GM10266 (cell line): Measurements from ENCODE around the gene RRP15.
"Not testable (repeated sequence)": the region's sequence is repeated elsewhere in the genome, so short reads cannot be mapped to it uniquely, and the experiment has no call there.

Source experiments
- DNase-seq: peaks from one replicate; pipeline ENCODE4 v3.0.0; 2012; ENCODE audit errors: extremely low spot score
- TF ChIP-seq, protein P1 (sequence below): IDR thresholded peaks from 2 replicates; pipeline ENCODE4 v1.5.1; 2012; ENCODE audit warnings: mild to moderate bottlenecking, low read depth; ENCODE audit not compliant: control insufficient read depth, insufficient read depth; ENCODE audit errors: missing control alignments

Gene RRP15

DNA sequence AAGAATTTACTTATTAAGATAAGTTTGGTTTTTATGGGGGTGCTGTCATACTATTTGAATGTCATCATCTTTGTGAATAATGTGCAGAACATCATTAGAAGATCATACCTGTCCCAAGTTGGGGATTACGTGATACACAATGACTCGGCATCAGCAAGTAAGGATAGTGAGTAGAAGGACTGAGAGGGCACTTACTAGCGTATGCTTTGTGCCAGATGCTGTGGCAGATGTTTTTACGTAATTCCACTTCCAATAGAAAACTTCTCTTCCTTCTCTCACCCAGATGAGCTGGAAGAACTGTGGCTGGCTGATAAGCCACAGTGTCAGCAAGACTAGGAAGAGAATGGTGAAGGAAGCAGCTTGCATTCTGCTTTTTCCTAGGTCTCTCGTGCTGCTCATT, 32.0 kb downstream of the RRP15 start:
- no peak for DNase-seq
- TF ChIP-seq, protein P1, sequence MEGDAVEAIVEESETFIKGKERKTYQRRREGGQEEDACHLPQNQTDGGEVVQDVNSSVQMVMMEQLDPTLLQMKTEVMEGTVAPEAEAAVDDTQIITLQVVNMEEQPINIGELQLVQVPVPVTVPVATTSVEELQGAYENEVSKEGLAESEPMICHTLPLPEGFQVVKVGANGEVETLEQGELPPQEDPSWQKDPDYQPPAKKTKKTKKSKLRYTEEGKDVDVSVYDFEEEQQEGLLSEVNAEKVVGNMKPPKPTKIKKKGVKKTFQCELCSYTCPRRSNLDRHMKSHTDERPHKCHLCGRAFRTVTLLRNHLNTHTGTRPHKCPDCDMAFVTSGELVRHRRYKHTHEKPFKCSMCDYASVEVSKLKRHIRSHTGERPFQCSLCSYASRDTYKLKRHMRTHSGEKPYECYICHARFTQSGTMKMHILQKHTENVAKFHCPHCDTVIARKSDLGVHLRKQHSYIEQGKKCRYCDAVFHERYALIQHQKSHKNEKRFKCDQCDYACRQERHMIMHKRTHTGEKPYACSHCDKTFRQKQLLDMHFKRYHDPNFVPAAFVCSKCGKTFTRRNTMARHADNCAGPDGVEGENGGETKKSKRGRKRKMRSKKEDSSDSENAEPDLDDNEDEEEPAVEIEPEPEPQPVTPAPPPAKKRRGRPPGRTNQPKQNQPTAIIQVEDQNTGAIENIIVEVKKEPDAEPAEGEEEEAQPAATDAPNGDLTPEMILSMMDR, result no peak

DNA sequence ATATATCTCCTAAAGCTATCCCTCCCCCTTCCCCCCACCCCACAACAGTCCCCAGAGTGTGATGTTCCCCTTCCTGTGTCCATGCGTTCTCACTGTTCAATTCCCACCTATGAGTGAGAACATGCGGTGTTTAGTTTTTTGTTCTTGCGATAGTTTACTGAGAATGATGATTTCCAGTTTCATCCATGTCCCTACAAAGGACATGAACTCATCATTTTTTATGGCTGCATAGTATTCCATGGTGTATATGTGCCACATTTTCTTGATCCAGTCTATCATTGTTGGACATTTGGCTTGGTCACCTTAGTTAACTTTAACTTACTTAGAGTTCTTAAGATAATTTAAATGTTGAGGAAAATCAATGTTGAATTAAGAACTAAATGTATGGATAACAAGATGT, 35.1 kb downstream of the RRP15 start:
- DNase-seq, result not testable (repeated sequence)

DNA sequence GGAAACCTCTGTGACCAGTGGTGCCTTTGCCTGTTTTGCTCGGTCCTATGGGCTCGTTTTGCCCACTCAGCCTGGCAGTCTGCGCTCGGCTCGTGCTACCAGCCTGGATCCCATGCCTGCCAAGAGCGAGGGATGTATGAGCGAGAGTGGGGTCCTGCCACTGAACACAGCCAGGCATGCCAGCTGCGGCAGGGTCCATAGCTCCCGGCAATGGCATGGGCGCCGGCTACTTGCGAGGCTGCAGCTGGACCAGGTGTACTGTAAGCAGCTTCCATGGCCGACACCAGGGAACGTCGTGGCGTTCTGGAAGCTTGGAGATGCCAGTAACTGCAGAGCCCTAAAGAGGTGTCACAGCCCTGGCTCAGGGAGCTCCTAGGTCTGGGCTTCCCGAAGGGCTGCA, 37.7 kb downstream of the RRP15 start:
- no peak for DNase-seq
- TF ChIP-seq, protein P1, result no peak

DNA sequence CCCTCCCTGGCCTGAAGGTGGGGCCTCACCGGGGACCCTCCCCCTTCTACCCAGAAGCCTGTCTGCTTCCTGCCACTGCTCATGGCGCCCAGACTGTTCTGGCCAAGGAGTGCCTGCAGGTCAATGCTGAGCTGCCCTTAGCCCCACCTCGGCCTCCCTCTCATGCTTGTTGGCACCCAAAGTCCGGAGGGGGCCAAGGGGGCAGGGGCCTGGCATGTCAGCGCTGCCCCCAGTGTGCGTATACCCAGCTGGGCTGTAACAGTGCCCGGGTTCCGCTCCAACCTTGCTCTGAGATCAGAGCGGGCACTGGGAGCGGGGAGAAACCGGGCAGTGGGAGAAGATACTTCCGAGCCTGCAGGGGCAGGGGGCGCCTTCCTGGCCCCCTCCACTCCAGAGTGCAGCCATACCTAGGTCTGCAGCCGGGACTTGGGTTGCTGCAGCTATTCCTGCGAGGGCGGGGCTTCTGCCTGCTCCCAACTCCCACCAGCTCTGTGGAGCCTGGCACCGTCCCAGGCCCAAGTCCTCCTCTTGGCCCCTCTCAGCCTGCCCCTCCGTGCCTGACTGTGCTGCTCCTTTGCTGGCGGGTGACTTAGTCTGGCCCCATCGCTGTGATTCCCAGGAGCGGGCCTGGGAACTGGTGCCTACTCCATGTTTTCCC, 38.6 kb downstream of the RRP15 start:
- TF ChIP-seq, protein P1, result no peak
- DNase-seq, result no peak

- no peak for DNase-seq
- TF ChIP-seq, protein P1, result no peak
Observed at GRCh38 chr1:218324226-218324580, 39.1 kb downstream of the RRP15 start.

GRCh38 chr1:218328769-218329168, 43.7 kb downstream of the RRP15 start:
- TF ChIP-seq, protein P1, result no peak
- no peak for DNase-seq

- TF ChIP-seq, protein P1, result peak; percentile 57
- peak; percentile 35 for DNase-seq
Observed at GRCh38 chr1:218330043-218330623, 45.0 kb downstream of the RRP15 start.
